GM19324 (cell line): ENCODE data around the gene HTT.
A peak's percentile ranks its signal among the peaks of the same experiment; 100 is the strongest.

Source experiments
- ATAC-seq: cut with Tn5 transposase; IDR thresholded peaks from one replicate; pipeline ENCODE4 v1.9.1; 2021; ENCODE audit warnings: mild to moderate bottlenecking, moderate library complexity; ENCODE audit not compliant: unreplicated experiment, low FRiP score

The HTT gene

GRCh38 chr4:3285558-3286334 is 211.3 kb downstream of the HTT start:
- peak; percentile 84 for ATAC-seq

DNA sequence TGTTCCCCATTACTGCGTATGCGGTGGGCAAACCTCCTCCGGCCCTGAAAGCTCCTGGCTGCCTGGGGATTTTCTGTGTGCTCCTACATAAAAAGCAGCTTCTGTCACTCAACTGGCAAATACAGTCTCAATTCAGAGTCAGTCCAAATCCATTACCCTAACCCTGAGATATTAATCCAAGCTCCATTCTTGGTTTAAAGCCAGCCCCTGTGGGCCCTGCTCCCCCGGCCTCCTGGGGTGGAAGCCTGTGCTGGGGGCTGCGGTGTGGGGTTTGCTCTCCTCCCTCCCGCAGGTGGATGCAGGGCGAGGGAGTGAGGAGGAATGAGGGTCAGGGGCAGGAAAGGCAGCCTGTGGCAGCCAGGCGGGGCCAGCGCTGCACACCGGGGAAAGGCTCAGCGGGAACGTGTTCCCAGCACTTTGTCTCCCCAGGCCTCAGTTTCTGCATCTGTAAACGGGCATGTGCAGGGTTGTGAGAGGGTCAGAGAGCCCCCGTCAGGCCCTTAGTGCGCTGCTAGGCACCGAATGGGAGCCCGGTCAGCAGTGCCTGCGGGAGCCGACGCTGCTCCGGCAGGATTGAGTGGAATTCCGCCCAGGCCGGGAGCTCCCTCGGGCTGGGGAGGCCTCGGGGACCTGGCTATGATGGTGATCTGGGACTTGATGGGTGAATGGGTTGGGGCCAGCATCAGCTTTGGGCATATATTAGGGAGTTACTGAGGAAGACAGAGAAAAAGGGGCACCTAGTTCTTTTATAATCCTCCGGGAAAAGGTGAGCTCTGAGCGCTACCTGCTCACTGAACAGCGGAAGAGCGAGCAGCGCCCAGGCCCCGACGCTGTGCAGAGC is 212.1 kb downstream of the HTT start:
- no peak for ATAC-seq

DNA sequence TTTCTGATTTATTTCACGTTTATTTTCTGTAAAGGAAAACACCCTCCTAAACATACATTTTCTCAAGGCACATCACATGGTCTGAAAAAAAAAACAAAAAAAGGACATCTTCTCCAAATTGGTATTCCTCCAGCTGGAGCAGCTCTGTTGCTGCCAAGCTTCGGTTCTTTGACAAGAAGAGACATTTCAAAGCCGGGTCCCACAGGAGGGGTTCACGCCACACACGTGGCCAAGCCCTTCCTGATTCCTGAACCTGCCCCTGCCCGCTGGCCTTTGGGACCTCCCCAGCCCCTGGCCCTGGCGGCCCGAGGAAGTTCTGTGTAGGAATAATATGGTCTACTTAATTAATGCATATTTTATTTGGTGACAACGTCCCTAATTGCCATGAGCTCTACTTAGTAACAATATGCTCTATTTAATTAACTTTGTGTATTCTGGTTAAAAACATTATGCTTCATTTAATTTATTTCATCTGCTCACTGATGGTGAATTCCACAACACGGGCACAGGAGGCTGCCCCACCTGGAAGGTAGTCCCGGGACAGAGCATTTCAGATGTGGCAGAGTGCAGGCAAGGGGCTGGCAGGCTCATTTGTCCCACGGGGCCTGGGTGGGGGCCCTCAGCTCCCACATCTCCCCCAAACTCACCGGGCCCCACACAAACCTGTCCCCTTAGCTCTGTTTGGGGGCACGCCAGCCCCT is 212.9 kb downstream of the HTT start:
- ATAC-seq: no peak

- no peak for ATAC-seq
These were observed 213.6 kb downstream of the HTT start for GRCh38 chr4:3287972-3288570.

DNA sequence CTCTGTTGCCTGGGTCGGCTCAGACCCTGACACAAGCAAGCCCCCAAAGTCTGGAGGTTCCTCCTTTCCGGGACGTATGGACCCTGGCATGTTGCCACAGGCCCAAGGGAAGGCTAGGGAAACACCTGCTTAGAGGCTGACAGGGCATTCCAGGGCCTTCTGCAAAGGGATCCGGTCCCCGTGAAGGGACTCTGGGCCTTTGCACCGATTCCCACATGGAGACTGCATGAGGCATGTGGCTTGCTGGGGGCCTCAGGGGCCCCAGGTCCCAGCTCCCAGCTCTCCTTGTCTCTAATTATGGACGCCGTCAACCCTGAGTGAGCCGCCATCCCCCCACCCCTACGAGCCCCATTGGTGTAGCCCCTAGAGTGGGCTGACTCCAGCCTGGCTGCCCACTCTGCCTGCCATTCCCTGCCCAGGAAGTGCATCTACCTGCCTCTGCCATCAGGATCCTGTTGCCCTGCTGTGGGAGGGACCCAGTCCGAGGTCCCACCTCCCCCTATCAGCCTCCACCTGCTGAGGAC is 214.2 kb downstream of the HTT start:
- ATAC-seq: no peak

DNA sequence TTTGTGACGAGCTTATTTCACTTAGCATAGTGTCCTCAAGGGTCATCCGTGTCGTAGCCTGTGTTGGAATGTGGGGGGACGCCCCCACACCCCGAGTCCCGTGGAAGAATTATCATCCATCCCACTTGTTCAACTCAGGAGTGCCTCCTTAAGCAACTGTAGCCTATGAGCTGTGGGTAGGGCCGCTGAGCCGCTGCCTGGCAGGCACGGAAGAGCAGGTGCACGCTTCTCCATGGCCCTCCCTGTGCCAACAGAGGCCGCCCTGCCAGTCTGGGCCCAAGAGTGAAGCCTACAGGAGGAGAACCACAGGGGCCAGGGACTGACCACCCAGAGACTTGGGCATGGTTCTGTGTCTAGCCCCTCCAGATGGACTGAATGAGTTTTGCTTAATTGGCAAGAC is 216.0 kb downstream of the HTT start:
- no peak for ATAC-seq

DNA sequence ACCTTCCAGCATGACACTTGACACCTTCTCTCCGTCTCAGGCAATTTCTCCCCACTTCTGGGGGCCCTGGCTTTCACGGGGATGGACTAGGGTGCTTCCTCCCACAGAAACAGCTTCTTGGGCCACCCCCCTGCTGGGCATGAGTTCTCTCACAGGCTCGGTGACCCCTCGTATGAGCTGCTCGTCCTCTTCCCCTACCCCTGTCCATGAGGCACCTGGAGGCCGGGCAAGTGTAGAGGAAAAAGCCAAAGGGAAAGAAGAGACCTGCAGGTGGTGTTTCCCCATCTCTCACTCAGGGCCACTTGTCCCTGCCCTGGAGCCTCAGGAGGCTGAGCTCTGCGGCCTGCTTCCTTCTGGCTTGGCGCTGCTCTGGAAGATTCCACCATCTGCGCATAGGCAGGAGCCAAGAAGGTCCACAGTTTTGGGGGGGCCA is 216.4 kb downstream of the HTT start:
- ATAC-seq: no peak

DNA sequence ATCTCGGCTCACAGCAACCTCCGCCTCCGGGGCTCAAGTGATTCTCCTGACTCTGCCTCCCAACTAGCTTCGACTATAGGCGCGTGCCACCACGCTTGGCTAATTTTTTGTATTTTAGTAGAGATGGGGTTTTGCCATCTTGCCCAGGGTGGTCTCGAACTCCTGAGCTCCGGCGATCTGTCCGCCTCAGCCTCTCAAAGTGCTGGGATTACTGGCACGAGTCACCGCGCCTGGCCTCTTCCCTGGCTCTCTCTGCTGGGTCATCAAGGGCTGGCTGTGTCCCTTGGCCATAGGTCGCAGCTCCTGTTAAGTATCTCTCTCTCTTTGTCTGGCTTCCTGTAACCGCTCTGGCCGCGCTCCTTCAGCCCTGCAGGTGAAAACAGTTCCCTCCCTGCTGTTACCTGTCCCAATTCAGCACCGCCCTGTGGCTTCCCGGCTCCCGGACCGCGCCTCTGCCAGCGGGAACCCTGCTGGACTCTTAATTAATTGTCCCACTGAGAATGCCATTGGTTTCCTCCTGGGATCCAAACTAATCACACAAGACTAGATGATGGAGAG is 217.0 kb downstream of the HTT start:
- ATAC-seq: no peak

DNA sequence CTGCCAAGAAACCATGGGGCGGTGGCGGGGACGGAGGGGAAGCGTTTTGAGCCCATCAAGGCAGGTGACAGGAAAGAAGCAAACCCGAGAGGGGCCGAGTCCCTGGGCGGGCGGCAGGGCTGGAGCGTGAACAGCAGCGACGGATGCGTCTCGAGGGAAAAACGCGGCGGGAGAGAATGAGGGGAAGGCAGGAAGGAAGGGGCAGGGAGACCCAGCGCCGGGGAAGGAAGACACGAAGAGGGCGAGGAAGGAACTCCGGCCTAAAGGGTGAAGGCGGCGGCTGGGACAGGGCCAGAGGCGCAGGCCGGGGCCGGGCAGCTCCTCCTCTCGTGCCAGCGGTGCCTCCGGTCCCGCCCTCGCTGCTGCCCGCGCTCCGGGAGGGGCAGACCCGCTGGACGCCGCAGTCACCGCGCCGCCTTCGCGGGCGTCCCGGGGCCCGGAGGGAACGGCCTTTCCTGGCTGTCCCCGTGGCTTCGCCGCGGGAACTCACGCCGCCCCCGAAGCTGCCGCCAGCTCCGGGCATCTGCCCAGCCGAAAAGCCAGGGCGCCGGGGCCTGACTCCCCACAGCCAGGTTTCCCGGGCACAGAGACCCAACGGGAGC is 217.6 kb downstream of the HTT start:
- ATAC-seq: peak; percentile 24

DNA sequence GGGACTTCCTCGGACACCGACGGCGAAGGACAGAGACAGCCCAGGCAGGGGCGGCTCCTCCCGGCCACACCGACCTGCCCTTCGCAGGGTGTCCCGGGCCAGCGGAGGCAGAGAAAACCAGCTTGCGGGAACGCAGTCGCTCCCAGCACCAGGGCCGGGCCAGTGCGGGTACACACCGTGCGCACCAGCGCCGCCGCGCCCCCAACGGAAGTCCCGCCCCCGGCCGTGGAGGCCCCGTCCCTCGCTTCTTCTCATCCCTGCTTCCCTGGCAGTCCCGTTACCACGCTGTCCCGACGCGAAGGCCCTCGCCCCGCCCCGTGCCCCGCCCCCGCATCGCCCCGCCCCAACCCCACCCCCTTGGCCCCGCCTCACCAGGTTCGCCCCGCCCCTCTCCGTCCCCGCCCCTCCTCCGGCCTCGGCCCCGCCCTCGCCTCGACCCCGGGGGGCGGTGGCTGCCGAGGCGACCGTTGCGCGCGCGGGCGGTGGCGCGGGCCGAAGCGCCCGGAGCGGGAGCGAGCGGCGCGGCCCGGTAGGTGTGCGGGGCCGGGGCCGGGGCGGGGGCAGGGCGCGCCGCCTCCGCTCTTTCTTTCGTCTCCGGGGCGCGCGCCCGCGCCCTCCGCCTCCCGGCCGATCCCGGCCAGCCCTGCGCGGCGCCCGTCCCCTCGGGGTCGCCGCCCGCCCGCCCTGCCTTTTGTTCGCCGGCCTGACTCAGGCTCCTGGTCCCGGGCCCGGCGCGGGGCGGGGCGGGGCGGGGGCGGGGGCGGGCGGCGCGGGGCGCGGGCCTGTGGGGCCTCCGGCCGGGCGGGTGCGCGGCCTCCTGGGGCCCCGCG is 218.3 kb downstream of the HTT start, which contains the start of gene RGS12:
Gene RGS12, plus strand, starts transcription at position 451 of the 830 bp plus-strand sequence. CDS start 23,150 bp downstream, outside the sequence.
- peak; percentile 68 for ATAC-seq
